Activated CD4-positive, CD25-positive, alpha-beta regulatory T cell treated with anti-CD3 and anti-CD28 coated beads, Interleukin-2, amount 50 U/mL, for 24 hours (primary cell): Measurements from ENCODE around the gene NDST1.
"Not testable (repeated sequence)": the region's sequence is repeated elsewhere in the genome, so short reads cannot be mapped to it uniquely, and the experiment has no call there.

Source experiments
- ATAC-seq, 2 donors: fragments of 150-1000 bp; cut with Tn5 transposase; one replicate each; pipeline ENCODE4 v1.10.0; 2021; ENCODE audit warnings: mild to moderate bottlenecking in 1 of 2, moderate library complexity in 1 of 2

NDST1 gene

DNA sequence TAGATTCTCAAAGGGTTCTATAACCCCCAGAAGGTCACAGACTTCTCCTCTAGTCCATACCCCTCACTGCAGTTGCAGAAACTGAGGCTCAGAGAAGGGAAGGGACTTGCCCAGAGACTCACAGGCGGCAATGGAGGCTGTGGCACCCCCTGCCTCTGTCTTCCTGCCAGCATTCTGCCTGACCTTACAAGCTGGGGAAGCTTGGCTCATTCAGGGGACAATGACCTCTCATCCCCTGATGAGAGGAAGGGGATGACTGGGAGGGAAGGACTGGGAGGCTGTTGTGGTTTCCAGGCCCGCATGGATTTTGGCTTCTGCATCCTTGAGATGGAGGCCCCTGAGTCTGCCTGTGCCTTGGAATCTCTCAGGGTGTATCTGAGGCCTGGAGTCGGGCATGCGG lies 897 bp downstream of the NDST1 start:
- no peak for ATAC-seq

- ATAC-seq: no peak
Measured at GRCh38 chr5:150509992-150510391, 2.1 kb downstream of the NDST1 start.

DNA sequence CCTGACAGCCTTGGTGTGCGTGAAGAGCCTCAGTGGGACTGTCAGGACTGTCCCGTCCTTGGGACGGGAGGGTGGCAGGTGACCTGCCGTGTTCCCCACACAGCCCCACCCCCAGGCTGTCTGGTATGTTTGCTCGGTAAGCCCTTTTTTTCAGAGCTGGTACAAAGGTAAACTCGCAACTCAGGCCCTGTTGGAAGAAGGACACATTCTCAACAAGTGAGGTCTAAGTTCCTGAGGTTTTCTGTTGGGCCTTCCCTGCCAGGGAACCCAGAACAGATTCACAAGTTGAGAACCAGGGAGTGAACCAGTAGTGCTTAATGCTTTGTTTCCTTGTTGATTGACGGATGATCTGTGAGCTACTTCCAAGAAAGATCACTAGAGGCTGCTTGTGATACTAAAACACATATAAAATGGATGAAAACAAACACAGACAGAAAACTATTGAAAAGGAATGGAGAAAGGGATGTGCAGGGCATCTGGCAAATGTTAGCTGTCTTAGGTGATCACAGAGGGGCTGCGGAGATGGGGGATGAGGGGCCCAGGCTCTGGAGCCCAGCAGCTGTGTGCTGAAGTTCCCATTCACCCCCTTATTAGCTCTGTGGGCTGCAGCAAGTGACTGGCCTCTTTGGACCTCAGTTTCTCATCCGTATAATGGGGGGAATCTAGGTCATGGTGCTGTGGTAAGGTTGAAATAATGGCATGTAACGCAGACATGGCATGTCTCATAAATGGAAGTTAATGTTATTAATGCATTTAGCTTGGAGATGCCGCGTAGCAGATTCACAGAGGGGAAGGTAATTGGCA lies 2.7 kb downstream of the NDST1 start:
- no peak for ATAC-seq

- no peak for ATAC-seq
Measured at GRCh38 chr5:150511578-150512367, 3.8 kb downstream of the NDST1 start.

GRCh38 chr5:150512368-150512747 lies 4.4 kb downstream of the NDST1 start:
- ATAC-seq: no peak

- no peak for ATAC-seq
Measured at GRCh38 chr5:150513375-150514309, 5.7 kb downstream of the NDST1 start.

DNA sequence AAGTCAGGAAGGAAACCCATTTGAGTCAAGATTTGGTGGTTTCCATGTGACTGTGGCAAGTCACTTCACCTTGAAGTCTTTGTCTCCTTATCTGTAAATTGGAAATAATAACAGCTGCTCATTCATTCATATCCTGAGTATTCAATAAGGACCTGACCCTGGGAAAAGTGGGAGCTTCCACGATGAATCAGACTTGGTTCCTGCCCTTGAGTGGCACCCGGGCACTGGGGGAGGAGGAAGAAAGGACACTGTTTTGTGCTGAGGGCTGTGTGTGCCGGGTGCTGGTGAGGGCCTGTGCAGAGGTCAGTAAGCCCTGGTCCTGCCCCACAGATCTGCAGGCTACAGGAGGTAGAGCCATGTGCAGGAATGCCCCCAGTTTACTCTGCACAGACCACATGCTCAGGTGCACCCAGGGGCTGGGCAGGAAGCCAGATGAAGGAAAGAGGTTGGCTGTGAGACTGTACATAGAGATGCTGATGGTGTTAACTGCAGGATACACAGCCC lies 6.8 kb downstream of the NDST1 start:
- no peak for ATAC-seq

DNA sequence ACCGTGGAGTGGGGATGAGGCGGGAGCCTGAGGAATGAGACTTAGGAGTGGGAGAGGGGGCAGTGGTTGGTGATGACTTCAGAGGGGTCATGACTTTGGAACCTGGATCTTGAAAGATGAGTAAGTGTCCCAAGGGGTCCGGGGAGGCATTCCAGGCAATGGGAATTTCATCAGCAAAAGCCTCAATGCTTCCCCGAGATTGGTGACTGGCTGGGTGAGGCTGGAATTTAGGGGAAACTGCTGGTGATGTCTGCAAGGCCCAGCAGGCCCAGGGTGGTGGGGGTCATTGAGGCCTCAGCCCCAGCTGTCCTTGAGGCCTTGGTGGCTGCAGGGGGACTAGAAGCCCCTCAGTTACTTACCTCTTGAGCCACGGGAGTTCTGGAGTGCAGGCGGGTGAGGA lies 7.5 kb downstream of the NDST1 start:
- ATAC-seq: no peak

DNA sequence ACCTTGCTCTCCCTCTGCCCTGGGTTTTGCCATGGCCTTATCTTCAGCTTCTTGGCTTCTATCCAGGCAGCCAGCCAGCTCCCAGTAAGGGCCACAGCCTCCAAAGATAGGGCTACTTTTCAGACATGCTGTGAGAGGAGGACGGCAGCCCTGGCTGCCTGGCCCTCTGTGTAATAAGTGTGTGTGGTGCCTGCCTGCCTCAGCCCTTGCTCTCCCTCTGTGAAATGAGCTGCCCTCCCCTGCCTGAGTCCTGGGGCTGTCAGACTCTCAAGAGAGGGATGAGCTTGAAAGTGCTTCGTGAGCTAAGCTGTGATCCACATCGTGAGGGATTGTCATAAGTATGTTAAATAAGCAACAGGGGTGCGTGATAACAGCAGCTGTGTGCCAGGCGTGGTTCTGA lies 8.1 kb downstream of the NDST1 start:
- no peak for ATAC-seq

- ATAC-seq: no peak
Measured at GRCh38 chr5:150517272-150518152, 9.6 kb downstream of the NDST1 start.

- not testable (repeated sequence) for ATAC-seq
Measured at GRCh38 chr5:150518712-150519559, 11.0 kb downstream of the NDST1 start.

DNA sequence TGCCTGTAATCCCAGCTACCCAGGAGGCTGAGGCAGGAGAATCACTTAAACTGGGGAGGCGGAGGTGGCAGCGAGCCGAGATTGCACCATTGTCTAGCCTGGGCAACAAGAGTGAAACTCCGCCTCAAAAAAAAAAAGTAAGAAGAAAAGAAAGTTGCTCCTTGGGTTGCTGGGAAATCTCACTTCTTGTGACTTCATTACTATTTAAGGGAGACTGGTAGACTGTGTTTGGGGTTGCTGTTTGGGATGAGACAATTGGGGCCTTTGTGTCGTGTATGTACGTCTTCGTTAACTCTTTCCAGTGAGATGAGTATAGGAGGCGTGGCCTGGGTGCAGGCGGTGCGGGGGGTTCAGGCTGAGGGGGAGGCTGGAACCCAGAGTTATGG lies 11.6 kb downstream of the NDST1 start:
- ATAC-seq: no peak

DNA sequence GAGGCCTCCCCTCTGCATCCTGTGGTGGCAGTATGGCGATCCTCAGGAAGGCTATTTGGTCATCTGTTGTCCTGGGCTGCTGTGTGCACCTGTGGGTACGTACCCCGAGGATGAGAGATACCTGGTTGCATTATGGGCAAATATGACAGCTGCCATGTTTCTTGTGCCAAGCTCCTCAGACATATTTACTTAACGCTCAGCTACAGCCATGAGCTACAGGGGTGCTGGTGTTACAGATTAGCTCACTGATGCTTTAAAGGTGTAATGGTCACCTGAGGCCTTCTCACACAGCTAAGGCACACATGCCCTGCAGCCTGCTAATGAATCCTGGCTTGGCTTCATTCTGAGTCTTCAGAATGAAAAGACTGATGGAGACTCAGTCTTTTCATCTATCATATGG lies 12.0 kb downstream of the NDST1 start:
- no peak for ATAC-seq

- ATAC-seq: no peak
Measured at GRCh38 chr5:150520747-150521521, 13.0 kb downstream of the NDST1 start.

DNA sequence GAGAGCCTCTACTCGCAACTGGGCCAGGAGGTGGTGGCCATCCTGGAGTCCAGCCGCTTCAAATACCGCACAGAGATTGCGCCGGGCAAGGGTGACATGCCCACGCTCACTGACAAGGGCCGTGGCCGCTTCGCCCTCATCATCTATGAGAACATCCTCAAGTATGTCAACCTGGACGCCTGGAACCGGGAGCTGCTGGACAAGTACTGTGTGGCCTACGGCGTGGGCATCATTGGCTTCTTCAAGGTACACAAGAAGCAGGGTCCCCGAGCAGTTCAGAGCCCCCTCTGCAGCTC lies 13.5 kb downstream of the NDST1 start:
- ATAC-seq: no peak

DNA sequence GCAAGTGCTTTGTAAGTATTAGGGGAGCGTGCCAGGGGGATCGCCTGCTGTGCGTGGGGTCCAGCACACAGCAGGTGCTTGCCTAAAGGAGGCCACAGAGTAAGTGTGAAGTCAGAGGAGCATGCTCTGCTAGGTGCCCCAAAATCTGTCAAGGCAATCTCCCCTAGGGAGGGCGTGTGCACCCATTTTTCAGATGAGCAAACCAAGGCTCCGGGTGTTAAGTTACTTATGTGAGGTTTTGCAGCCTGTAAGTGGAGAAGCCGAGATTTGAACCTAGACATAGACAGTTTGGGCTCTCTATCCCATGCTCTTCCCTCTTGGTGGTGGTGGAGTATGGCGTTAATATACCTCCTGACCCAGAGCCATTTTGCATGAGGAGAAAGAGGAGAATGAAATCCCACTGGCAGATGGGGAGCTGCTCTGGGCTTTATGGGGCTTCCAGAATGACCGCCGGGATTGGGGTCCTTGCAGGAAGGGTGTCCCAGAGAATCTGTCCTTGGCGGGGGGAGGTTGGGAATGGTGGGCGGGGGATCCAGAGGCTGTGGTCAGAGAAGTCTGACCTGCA lies 14.1 kb downstream of the NDST1 start:
- no peak for ATAC-seq

- ATAC-seq: no peak
Measured at GRCh38 chr5:150522504-150523414, 14.8 kb downstream of the NDST1 start.

- no peak for ATAC-seq
Measured at GRCh38 chr5:150523472-150524350, 15.8 kb downstream of the NDST1 start.
